DMS79 treated with DMSO at 0.1 percent for 48 hours (cell line): Measurements from ENCODE around the gene CLBA1.
A peak's percentile ranks its signal among the peaks of the same experiment; 100 is the strongest.
"Not testable (repeated sequence)": the region's sequence is repeated elsewhere in the genome, so short reads cannot be mapped to it uniquely, and the experiment has no call there.

ENCODE experiments used
- DNase-seq: peaks from one replicate; lab custom pipeline; 2025; lab: John Stamatoyannopoulos, UW

The CLBA1 gene

DNA sequence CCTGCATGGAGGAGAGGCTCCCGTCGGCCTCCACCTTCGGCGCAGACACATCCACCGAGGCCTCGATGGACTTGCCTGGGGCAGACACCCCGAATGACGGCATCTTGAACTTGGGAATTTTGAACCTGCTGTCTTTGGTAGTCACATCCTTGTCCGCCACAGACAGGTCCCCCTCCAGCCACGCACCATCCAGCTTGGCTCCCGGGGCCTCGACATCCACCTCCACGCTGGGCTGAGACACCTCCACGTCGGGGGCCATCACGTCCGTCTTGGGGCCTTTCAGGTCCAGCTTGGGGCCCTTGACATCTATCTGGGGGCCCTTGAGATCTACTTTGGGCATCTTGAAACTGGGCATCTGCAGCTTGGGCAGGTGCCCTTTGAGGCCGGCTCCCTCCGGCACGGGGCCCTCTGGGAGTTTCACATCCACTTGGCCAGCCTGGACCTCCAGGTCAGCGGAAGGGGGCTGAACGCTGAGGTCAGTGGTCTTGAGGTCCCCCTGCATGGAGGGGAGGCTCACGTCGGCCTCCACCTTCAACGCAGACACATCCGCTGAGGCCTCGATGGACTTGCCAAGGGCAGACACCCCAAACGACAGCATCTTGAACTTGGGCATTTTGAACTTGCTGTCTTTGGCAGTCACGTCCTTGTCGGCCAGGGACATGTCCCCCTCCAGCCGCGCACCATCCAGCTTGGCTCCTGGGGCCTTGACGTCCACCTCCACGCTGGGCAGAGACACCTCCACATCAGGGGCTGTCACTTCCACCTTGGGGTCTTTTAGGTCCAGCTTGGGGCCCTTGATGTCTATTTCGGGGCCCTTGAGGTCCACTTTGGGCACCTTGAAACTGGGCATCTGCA, 37.5 kb upstream of the CLBA1 start:
- DNase-seq = not testable (repeated sequence)

DNA sequence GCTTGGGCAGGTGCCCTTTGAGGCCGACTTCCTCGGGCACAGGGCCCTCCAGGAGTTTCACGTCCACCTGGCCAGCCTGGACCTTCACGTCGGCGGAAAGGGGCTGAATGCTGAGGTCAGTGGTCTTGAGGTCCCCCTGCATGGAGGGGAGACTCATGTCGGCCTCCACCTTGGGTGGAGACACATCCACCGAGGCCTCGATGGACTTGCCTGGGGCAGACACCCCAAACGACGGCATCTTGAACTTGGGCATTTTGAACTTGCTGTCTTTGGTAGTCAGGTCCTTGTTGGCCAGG, 36.9 kb upstream of the CLBA1 start:
- DNase-seq = no peak

DNA sequence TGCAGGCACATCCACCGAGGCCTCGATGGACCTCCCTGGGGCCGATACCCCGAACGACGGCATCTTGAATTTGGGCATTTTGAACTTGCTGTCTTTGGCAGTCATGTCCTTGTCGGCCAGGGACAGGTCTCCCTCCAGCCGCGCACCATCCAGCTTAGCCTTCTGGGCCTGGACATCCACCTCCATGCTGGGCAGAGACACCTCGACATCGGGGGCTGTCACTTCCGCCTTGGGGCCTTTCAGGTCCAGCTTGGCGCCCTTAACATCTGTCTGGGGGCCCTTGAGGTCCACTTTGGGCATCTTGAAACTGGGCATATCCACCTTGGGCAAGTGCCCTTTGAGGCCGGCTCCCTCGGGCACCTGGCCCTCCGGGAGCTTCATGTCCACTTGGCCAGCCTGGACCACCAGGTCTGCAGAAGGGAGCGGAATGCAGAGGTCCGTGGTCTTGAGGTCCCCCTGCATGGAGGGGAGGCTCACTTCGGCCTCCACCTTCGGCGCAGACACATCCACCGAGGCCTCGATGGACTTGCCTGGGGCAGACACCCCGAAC, 36.1 kb upstream of the CLBA1 start:
- not testable (repeated sequence) for DNase-seq

DNA sequence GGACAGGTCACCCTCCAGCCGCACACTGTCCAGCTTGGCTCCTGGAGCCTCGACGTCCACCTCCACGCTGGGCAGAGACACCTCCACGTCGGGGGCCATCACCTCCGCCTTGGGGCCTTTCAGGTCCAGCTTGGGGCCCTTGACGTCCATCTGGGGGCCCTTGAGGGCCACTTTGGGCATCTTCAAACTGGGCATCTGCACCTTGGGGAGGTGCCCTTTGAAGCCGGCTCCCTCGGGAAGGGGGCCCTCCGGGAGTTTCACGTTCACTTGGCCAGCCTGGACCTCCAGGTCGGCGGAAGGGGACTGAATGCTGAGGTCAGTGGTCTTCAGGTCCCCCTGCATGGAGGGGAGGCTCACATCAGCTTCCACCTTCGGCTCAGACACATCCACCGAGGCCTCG, 35.6 kb upstream of the CLBA1 start:
- DNase-seq = no peak

DNA sequence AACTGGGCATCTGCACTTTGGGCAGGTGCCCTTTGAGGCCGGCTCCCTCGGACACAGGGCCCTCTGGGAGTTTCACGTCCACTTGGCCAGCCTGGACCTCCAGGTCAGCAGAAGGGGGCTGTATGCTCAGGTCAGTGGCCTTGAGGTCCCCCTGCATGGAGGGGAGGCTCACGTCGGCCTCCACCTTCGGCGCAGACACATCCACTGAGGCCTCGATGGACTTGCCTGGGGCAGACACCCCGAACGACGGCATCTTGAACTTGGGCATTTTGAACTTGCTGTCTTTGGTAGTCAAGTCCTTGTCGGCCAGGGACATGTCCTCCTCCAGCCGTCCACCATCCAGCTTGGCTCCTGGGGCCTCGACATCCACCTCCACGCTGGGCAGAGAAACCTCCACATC, 34.9 kb upstream of the CLBA1 start:
- DNase-seq = not testable (repeated sequence)

DNA sequence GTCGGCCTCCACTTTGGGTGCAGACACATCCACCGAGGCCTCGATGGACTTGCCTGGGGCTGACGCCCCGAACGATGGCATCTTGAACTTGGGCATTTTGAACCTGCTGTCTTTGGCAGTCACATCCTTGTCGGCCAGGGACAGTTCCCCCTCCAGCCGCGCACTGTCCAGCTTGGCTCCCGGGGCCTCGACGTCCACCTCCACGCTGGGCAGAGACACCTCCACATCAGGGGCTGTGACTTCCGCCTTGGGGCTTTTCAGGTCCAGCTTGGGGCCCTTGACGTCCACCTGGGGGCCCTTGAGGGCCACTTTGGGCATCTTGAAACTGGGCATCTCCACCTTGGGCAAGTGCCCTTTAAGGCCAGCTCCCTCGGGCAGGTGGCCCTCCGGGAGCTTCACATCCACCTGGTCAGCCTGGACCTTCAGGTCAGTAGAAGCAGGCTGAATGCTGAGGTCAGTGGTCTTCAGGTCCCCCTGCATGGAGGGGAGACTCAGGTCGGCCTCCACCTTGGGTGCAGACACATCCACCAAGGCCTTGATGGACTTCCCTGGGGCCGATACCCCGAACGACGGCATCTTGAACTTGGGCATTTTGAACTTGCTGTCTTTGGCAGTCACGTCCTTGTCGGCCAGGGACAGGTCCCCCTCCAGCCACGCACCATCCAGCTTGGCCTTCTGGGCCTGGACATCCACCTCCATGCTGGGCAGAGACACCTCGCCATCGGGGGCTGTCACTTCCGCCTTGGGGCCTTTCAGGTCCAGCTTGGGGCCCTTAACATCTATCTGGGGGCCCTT, 33.5 kb upstream of the CLBA1 start:
- DNase-seq = not testable (repeated sequence)

DNA sequence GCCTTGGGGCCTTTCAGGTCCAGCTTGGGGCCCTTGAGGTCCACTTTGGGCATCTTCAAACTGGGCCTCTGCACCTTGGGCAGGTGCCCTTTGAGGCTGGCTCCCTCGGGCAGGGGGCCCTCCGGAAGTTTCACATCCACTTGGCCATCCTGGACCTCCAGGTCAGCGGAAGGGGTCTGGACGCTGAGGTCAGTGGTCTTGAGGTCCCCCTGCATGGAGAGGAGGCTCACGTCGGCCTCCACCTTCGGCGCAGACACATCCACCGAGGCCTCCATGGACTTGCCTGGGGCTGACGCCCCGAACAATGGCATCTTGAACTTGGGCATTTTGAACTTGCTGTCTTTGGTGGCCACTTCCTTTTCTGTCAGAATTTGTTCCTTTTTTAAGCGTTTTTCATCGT, 32.5 kb upstream of the CLBA1 start:
- DNase-seq = no peak

DNA sequence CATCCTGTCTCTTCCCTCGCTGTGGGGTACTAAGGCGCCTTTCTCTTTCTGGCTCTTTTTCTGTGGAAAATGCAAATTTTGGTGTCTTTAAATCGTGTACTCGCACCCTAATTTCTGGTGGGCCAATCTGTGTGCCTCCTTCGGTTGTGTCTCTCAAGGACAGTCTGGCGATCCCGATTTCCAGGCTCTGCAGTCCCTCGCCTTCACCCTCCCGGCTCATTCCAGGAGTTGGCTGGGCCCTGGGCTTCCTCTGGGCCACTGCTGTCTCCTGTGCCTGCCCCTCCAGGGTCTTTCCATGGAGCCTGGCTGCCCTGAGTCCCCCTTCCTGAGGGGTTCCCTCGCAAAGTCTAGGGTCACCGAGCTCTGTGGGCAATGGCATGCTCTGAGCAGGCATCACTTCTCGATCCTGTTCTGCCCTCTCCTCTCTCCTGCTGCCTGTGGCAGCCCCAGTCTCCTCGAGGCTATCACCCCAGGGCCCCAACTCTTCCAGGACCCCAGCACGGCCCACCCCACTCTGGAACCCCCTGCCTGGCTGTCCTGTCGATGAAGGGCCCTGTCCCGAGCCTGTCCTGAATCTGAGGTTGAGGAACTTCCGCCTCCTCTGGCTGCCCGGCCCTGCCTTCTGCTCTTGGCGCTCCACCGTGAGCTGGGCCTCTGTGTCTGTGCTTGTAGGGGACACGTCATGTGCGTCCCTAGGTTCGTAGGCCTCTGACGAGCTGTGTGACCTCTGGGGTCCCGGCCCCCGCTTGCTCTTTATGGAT, 31.5 kb upstream of the CLBA1 start:
- no peak for DNase-seq

DNA sequence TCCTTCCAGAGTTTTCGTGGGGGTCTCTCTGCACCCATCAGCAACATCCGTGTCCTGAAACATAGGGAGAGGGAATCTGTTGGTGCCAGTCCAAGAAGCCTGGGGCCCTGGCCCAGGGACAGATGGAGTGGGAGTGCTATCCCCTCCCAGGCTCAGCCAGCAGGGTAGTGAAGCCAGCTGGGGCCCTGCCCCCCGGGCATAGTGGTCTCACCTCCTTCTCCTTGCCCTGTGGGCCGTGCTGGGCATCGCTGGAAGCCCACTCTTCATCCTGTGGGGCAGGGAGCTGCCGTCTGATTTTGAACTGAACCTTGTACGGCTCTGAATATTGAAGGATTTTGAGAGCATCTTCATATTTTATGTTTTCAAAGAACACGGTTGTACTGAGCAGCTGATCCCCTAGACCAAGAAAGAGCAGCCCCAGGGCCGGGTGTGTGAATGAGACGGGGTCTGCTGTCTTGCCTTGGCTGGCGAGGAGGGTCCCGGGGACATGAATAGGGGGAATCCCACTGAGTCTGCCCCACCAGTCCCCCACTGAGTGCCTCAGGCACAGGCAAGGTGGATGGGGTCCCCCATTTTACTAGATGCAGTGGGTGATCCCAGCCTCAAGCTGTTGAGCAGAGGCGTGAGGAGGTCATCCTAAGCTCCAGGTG, 30.7 kb upstream of the CLBA1 start:
- no peak for DNase-seq

DNA sequence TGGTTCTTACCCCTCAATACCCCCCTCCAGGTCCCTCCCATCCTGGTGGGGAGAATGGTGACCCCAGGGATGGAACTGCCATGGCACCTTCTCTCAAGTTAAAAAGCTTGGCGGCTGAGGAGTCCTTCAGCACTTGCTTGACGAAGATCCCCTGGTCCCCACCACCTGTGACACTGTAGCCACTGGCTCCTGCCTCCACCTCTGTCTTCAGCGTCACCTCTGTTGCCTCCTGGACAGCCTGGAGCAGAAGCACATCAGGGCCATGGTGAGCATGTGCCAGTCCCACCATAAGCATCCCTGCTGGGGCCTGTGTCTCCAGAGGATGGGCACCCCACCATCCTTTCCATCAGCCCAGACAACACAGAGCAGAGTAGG, 30.2 kb upstream of the CLBA1 start:
- no peak for DNase-seq

DNA sequence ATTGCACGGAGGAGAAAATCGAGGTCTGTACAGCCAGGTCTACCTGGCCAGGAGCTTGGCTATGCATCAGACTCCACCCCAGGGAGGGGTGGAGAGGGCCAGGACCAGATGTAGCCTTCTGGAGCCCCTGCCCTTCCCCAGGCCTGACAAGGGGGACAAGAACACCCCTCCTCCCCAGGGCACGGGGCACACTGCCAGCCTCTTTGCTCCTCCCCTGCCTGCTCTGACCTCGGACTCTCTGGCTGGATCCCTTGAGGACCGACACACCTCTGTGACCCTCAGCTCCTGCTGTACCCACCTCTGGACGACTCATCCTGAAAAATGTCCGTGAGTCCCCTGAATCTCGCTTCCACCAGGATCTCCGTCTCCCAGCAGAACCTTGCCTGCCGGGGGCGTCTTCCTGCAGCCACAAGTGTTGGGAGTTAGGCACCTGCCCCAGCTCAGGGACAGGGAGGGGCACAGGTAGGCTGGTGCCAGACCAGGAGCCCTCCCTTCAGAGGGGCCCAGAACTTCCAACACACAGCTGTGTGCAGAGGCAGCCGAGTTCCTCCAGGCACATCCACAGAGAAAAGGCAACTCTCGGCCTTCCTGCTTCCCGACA, 29.2 kb upstream of the CLBA1 start:
- no peak for DNase-seq

DNA sequence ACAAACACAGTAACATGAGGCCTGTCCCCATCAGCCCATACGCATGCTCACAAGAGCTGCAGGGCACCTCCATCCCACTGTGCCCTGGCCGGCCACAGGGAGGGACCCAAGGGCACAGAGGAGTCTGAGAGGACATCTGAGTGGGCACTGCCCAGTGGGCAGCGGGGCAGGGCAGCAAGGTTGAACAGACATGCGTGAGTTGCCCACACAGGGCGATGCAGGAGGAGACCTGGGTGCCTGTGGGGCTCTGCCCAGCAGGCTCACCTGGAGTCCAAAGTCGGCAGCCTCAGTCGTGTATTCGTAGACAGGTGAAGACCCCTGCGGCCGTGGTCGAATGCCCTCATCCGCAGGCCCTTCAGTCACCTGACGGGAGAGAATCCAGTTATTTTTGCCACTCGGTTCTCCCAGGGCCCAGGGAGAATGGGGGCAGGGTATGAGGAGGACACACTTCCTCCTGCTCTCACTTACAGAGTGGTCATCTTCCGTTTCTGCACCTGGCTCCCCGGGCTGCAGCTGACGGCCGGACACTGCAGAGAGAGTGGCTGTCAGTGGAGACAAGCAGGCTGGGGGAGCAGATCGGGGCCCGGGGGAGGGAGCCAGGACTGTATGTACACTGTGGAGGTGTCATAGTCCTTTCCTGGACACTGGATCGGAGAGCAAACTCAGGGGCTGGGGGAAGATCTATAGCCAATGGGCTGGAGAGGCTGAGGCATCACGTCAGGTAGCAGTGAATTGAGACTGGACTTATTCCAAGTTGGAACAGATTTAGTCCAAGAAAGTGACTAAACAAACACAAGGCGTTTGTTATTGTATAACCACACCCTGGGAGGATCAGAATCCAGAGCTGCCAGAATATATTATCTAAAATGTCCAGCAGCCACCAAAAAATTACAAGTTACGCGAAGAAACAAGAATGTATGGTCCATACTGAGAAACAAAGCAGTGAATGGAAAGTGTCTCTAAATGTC, 28.2 kb upstream of the CLBA1 start:
- DNase-seq = no peak

DNA sequence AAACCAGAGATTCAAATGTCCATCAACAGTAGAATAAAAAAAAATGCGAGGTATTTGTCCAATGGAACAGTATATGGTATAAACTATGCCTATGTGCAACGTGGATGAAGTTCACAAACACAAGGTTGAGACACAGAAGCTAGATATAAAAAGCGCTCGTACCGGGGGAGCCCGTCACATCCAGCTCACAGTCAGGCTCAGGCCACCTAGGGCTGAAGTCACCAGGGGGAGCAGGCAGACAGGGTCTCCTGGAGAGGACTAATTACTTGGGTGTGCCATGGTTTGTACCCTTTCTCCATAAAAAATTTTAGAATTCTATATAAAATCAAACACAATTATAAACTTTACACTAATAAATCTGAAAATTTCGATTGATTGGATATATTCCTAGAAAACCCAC, 21.0 kb upstream of the CLBA1 start:
- no peak for DNase-seq

DNA sequence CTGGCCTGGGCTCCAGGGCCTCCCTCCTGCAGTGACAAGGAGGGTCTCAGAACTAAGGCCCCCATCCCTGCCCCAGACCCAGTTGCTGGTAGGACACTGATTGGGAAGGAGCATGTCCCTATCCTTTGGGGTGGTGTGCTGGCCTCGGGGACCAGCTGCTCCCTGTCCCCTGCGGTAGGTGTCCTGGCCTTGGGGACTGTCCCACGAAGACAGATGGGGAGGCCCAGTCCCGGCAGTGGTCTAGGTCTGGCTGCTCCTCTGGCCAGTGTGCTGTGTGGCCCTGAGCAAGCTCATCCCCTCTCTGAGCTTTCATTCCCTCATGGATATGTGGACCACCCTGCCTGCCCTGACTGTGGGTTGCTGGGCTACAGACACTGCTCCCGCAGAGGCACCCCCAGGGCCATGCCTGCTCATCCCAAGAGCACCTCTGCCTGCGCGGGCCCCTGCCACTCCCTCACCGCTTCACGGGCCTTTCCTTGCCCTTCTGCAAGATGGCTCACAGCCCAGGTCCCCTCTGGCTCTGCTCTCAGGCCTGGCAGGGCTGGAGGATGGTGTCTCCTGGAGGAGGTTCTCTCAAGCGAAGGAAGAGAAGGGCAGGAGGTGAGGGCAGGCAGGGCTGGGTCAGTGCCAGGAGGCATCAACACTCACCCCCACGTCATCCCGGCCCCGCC, 19.9 kb upstream of the CLBA1 start:
- no peak for DNase-seq

DNA sequence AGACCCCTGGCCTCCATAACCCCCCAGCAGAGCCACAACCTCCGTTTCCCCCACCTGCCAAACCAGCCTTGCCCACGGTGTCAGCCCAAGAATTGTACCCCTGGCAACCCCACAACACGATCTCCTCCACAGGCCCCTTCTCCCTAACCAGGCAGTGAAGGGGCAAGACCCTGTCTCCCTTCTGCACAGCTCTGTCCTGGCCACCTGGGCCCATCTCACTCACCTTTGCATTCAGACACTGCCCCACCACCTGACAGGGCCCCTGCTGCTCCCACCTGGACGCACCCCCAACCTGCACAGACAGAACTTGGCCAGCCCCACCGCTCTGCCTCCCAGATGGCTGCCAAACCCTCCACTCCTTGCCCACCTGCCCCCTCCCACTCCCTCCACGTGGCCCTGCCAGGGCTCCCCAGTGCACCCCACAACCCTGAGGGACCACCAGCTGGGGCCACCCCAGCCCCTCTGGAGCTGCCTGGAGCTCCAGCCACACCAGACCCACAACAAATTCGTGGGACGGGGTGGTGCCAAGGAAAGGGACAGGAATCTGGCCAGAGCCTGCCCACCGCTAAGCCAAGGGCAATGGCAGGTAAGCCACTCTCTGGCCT, 19.2 kb upstream of the CLBA1 start:
- no peak for DNase-seq

DNA sequence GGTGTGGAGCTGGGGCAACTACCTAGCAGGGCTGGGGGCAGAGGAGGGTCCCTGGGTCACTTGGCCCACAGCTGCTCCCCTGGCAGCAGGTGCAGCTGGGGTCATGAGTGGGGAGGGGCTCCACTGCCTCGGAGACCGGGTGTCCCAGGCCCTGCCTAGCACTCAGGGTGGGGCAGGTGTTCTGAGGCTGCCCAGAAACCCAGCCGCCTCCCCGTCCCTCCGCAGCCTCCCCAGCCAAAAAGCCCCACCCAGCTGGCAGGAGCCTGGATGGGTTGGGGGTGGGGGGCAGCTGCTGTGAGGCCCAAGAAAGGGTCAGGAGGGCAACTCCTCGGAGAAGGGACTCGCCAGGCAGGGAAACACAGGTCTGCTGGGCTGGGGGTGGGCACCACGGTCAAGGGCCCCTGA, 18.6 kb upstream of the CLBA1 start:
- DNase-seq = no peak

DNA sequence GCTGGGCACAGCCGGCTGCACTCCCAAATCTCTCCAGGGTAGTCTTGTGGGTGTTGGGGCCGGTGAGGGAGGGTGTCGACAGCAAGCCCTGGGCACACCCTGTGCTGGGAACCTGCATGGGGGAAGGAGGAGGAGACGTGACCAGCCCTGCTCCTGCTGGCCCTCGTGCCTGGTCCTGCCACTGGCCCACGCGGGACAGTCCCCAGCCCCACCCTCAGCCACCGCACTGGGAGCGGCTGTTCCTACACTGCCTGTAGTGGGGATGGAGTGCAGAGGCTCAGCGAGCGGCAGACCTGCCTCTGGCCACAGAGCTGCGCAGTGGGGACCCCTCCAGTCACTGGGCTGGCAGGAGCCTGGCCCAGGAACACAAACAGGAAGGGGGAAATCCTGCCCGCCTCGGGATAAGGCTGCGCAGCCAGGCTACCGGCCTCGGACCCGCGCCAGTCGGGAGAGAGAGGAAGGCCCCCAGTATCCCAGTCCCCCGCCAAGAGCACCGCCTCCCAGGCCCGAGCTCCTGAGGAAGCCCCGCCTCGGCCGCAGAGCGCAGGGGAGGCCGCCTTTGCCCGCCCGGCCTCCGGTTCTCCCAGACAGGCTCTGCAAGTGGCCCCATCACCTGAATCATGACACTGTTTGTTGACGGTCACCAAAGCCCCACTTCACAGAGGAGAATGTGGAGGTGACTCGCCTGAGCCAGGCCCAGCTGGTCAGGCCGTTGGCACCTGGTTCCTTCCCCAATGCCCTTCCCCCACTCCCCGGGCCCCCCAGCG, 18.0 kb upstream of the CLBA1 start:
- DNase-seq = peak; percentile 76

DNA sequence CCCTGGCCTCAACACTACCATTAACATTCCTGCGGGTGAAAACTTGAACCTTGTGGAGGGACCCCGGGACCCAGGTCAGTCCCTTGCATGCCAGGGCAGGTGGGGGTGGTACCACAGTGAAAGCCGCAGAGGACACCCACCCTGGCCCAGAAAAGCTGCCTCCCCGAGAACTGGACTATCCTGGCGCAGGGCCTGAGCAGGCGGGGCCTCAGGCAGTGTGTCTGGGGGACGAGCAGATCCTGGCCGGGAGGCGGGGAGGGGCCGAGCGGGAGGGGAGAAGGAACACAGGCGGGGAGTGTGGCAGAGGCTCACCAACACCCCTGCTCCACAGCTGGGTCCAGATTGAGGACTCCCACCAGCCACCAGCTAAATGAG, 17.4 kb upstream of the CLBA1 start:
- DNase-seq = peak; percentile 76
